HuH-7 (cell line): ENCODE data around the gene GPD1L.
"Not testable (repeated sequence)": the region's sequence is repeated elsewhere in the genome, so short reads cannot be mapped to it uniquely, and the experiment has no call there.

Experiments used
- DNase-seq: peaks from one replicate; pipeline ENCODE4 v3.0.0; 2011; ENCODE audit warnings: low spot score

Gene GPD1L

DNA sequence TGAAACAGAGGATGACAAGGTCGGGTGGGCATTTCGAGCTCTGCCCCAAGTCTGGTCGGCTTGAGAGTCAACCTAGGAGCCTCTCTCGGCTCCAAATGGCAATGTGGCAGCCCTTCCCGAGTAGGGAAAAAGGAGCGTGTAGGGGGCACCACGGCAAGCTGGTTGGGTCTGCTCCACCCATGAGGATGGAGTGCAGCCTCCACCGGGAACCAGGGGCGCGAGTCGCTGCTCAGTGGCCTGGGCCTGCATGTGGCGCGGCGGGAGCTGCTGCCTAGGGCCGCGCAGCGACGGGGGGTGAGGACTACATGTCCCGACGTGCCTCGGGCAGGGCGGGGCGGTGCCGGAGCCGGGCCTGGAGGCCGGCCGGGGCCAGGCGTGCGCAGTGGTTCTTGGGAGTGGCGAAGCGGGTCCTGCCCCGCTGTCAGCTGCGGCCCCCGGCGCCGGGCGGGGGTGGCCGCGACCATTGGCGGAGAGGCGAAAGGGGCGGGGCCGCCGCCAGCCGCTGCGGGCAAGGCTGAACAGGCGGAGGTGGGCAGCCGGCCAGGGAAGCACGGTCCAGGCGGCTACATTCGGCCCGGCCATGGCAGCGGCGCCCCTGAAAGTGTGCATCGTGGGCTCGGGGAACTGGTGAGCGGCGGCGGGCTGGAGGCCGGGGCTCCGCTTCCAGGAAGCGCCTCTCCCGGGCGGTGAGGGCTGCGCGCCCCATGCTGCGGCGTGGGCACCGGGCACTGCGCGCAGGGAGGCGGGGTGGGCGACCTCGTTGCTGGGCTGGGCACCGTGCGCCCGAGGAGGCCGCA lies at the start of gene GPD1L:
GPD1L (plus strand) TSS at position 489 of the 797 bp plus-strand sequence; CDS start at position 581, 92 bp downstream.
- DNase-seq = peak; percentile 98

DNA sequence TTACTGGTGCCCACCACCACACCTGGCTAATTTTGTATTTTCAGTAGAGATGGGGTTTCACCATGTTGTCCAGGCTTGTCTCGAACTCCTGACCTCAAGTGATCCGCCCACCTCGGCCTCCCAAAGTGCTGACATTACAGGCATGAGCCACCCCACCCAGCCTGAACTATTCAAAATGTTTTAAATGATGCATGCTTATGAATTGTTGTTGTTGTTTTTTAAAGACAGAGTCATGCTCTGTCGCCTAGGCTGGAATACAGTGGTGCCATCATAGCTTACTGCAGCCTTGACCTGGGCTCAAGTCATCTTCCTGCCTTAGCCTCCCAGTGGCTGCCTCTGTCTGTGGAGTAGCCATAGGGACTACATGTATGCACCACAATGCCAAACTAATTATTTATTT lies 48.0 kb upstream of the GPD1L start:
- not testable (repeated sequence) for DNase-seq

DNA sequence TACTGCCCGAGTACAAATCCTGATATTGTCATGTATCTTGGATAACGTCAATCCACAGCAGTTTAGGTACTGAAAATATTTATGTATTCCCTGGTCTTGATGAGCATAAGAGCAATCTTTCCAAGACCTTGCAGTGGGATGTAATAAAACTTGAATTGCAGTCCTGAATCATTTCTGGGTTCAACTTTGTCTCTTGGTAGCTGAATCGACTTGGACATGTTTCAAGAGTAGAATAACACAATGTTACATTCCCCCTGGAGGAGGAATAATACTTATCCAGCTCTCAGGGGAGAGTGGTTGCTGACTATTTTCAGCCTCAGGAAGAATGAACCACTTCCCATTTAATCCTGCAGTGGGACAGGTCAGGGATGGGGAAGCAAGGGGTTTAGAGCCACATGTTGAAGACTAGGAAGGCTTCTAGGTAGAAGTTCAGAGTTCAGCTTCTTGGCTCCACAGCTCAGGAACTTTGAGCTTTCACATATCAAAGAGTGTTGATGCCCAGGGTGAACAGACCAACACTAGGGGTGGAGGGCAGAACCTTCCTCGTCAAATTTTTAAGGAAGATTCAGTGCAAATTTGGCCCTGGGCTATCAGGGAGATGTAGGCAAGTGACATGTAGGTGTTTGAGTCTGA lies 43.4 kb upstream of the GPD1L start:
- no peak for DNase-seq

GRCh38 chr3:32066686-32067085 lies 39.7 kb upstream of the GPD1L start:
- DNase-seq = no peak

- not testable (repeated sequence) for DNase-seq
Observed at GRCh38 chr3:32074194-32074593, 32.2 kb upstream of the GPD1L start.

- DNase-seq = no peak
Observed at GRCh38 chr3:32076566-32076965, 29.9 kb upstream of the GPD1L start.

- no peak for DNase-seq
Observed at GRCh38 chr3:32077260-32078084, 28.9 kb upstream of the GPD1L start.

GRCh38 chr3:32078085-32078634 lies 28.3 kb upstream of the GPD1L start:
- DNase-seq = no peak

DNA sequence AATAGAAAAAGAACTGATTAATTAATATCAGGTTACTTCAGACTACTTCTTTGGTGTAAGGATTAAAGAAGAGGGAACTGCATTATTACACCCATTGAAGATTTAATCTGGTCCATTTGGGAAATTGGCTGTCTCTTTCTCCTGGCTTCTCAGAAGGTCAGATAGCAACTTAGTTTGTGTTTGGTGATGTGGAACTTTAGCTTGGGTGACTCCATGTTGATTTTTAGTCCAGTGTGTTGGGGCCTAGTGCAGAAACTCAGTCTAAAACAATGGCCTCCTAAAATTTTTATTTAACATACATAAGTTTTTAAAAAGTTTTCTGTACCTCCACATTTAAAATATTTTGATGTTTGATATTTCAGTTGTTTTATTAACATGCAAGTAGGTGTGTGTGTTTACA lies 27.6 kb upstream of the GPD1L start:
- no peak for DNase-seq

DNA sequence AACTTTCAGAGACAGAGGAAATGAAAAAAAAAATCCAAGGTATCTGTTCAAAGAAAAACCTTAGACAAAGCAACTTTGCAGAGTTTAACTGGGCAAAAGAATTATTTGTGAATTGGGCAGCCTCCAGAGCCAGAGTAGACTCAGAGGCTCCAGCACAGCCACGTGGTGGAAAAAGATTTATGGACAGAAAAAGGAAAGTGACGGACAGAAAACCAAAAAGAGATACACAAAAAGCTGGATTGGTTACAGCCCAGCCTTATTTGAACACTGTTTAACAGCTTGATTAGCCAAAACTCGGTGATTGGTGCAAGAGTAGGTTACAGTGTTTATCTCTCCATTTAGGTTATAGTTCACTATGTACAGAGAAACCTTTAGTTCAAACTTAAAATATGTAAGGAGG lies 23.7 kb upstream of the GPD1L start:
- no peak for DNase-seq

- DNase-seq = no peak
Observed at GRCh38 chr3:32083702-32084270, 22.6 kb upstream of the GPD1L start.

DNA sequence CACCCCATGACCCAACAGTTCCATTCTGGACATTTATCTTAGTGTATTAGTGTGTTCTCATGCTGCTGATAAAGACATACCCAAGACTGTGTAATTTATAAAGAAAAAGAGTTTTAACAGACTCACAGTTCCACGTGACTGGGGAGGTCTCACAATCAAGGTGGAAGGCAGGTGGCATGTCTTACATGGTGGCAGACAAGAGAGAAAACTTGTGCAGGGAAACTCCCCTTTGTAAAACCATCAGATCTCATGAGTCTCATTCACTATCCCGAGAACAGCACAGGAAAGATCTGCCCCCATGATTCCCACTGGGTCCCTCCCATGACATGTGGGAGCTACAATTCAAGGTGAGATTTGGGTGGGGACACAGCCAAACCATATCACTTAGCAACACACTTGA lies 21.6 kb upstream of the GPD1L start:
- no peak for DNase-seq

DNA sequence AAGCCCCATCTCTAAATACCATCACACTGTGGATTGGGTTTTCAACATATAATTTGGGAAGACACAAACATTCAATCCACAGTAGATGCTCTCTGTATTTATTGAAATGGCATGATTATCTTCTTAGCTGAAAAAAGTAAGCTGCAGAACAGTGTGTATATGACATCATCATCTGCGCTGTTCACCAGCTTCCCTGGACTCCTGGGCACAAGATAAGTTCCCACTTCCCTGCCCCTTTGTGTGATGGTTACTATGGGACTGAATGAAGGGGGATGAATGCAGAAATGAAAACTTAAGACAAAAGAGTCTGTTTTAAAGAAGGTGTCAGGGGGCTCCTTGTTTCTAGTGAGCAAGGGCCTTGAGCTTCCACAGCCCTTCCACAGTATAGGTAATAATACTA lies 20.0 kb upstream of the GPD1L start:
- DNase-seq = no peak

DNA sequence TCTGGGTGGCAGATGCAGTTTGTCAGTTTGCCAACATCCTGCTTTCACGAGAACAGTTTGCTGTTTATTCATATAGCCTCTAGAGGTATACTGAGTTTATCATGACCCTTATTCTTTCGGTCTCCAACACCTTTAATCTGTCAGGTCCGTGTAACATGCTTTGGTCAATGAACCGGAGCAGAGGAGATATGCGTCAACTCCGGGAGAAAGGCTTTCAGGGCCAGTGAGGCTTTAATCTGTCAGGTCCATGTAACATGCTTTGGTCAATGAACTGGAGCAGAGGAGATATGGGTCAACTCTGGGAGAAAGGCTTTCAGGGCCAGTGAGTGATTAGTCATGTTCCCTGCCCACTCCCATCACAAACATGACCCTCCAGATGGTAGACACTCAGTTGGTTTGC lies 16.9 kb upstream of the GPD1L start:
- DNase-seq = no peak

- no peak for DNase-seq
Observed at GRCh38 chr3:32093204-32093603, 13.2 kb upstream of the GPD1L start.

GRCh38 chr3:32095431-32095830 lies 11.0 kb upstream of the GPD1L start:
- no peak for DNase-seq

DNA sequence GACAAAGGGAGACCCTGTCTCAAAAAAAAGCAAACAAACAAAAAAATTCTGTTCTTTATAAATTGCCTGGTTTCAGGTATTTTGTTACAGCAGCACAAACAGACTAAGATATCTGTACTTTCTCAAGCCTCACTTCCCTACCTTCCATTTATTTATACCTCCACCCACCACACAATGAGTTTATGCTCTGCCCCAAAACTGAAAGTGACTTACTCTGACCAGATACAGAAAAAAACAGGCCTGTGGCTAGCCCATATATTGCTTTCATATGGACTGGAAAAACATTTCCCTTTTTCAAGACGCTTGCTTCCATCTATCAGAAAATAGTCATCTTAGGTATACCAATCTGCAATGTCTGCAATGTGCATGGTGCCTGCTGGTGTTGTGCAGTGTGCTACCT lies 8.7 kb upstream of the GPD1L start:
- DNase-seq = no peak

- DNase-seq = no peak
Observed at GRCh38 chr3:32098528-32098927, 7.9 kb upstream of the GPD1L start.

- no peak for DNase-seq
Observed at GRCh38 chr3:32100465-32100864, 6.0 kb upstream of the GPD1L start.

DNA sequence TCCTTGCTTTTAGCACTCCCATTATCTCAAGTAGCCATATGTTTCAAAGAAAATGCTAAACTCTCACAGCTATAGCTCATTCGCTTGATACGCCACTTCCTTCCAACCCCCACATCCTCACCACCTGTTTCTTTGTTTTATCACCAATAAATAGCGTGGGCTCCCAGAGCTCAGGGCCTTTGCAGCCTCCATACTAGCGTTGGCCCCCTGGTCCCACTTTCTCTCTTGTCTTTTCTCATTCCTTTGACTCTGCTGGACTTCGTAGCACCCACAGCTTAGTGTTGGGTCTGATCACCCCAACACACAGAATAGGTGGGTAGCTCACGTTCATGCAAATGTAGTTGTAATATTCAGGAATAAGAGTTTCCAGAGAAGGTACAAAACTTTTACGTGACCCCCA lies 4.1 kb upstream of the GPD1L start:
- DNase-seq = no peak

DNA sequence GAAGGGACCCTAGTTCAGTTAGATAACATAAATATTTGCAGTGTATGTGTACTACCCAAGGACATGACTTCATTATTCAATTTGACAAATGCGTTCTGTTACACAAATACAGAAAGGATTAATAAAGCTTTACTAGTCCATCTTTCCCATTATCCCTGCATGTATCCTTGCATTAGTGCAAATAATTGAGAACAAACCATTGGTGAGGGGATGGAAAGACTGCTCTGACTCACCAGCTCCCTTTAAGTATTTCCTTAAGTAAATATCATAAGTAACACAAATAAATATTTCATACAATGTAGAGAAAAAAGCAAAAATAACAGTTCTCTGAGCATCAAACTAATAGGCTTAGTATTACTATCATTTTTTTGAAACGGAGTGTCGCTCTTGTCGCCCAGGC lies 1.9 kb upstream of the GPD1L start:
- DNase-seq = no peak
